ENCODE data around the gene KRT25.

DNA sequence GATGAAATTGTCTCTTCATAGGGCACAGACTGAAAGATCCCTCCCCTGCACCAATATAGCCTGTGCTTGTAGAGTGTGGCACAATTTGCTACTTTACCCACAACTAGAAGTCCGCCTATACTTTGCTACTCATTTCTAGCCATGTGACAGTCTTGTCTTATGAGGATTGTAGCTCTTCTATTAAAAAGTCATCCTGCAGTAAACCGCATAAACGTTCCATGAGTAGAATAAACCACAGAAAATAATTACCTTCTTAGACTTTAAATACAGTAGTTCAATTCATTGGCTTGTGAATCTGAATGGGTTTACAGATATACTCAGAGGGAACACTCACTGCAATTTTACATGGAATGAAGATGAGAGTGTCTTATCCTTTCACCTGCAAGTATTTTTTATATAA is 22.8 kb upstream of the KRT25 start:
- TF ChIP-seq, protein P1, sequence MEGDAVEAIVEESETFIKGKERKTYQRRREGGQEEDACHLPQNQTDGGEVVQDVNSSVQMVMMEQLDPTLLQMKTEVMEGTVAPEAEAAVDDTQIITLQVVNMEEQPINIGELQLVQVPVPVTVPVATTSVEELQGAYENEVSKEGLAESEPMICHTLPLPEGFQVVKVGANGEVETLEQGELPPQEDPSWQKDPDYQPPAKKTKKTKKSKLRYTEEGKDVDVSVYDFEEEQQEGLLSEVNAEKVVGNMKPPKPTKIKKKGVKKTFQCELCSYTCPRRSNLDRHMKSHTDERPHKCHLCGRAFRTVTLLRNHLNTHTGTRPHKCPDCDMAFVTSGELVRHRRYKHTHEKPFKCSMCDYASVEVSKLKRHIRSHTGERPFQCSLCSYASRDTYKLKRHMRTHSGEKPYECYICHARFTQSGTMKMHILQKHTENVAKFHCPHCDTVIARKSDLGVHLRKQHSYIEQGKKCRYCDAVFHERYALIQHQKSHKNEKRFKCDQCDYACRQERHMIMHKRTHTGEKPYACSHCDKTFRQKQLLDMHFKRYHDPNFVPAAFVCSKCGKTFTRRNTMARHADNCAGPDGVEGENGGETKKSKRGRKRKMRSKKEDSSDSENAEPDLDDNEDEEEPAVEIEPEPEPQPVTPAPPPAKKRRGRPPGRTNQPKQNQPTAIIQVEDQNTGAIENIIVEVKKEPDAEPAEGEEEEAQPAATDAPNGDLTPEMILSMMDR (IDR thresholded peaks at IDR 0.05) = no peak
- no peak for TF ChIP-seq POLR2A (IDR thresholded peaks at IDR 0.05)
